Measurements from ENCODE around the gene HSD17B13. TPM values are rescaled to one million over a fixed set of nuclear protein-coding genes. Genes with fewer than 3 reads are reported as not detected.

HSD17B13 gene
- total RNA-seq, 2 donors from 2014 or later = 0.66 to 19.7 TPM

DNA sequence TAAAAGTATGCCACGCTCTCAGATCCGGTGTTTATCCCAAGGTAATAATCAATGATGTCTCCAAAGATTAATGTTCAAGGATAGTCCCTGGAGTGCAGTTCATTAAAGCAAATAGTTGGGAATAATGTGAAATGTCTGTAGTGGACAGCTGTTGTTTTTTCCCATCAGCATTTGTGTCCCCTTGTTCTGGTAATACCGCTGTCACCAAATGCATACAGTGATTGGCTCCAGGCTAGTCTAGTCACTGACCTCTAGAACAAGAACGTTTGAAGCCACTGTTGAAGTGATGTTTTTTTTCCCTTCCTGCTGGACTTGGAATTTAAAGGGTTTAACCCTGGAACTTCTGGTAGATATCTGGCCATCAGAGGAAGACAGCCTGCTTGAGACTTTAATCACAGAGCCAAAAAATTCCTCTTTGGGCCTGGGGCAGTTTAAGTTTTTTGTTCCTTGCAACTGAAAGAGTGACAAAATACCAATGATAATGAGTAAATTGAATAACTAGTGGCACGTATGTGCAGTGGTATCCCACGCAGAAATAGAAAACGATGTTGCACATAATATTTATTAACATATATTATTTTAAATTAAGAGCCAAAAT is 37.8 kb upstream of the HSD17B13 start:
- intact Hi-C loops (cut with DNase I) = no loop called here
- DNase-seq = peak in 2 of 4 donors; percentile 20 to 28
- H3K4me3 ChIP-seq = no peak overlapping the region
- ATAC-seq = peak; percentile 75
- TF ChIP-seq, protein P1, sequence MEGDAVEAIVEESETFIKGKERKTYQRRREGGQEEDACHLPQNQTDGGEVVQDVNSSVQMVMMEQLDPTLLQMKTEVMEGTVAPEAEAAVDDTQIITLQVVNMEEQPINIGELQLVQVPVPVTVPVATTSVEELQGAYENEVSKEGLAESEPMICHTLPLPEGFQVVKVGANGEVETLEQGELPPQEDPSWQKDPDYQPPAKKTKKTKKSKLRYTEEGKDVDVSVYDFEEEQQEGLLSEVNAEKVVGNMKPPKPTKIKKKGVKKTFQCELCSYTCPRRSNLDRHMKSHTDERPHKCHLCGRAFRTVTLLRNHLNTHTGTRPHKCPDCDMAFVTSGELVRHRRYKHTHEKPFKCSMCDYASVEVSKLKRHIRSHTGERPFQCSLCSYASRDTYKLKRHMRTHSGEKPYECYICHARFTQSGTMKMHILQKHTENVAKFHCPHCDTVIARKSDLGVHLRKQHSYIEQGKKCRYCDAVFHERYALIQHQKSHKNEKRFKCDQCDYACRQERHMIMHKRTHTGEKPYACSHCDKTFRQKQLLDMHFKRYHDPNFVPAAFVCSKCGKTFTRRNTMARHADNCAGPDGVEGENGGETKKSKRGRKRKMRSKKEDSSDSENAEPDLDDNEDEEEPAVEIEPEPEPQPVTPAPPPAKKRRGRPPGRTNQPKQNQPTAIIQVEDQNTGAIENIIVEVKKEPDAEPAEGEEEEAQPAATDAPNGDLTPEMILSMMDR (IDR thresholded peaks at IDR 0.05) = no peak
- no peak for TF ChIP-seq POLR2A (IDR thresholded peaks at IDR 0.05)
- no peaks in the 10 kb centered on the region for H3K9me3 ChIP-seq
- WGBS, 2 donors = 45 to 47% methylated on average over 7 of the region's 7 CpGs
- no peaks in the 10 kb centered on the region for H3K36me3 ChIP-seq (replicated peaks in 1 of 2; ENCODE audit: insufficient read depth in 1 of 2, low read depth in 2 of 2)
- peak overlapping the region in 1 of 4 donors; percentile 41 for H3K27ac ChIP-seq
- H3K27me3 ChIP-seq = no peaks in the 10 kb centered on the region
- peaks cover 69% of the 10 kb centered on the region for H3K4me1 ChIP-seq

DNA sequence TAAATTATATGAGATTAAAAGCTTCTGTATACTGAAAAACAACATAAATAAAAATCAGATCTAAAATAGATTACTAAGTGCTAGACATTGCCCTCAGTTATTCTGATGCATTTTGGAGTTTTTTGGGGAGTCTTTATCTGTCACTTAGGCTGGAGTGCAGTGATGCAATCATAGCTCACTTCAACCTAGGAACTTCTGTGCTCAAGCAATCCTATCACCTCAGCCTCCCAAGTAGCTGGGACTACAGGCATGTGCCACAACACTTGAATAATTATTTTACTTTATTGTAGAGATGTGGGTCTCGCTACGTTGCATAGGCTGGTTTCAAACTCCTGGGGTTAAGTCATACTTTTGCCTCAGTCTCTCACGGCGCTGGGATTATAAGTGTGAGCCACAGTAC is 36.6 kb upstream of the HSD17B13 start:
- Histone ChIP-seq H3K4me1 (peaks cover 72% of the 10 kb centered on the region), H3K9me3 (no peaks in the 10 kb centered on the region), H3K27ac (no peak overlapping the region), H3K4me3 (no peak overlapping the region), H3K27me3 (no peaks in the 10 kb centered on the region), H3K36me3 (replicated peaks in 1 of 2; ENCODE audit: insufficient read depth in 1 of 2, low read depth in 2 of 2) (no peaks in the 10 kb centered on the region)
- ATAC-seq (no peak), DNase-seq (no peak)
- 96 to 99% methylated on average over 4 of the region's 4 CpGs for WGBS, 2 donors
- no peak for TF ChIP-seq POLR2A (IDR thresholded peaks at IDR 0.05)
- TF ChIP-seq, protein P1 (IDR thresholded peaks at IDR 0.05) = no peak
- intact Hi-C loops (cut with DNase I) = no loop called here

DNA sequence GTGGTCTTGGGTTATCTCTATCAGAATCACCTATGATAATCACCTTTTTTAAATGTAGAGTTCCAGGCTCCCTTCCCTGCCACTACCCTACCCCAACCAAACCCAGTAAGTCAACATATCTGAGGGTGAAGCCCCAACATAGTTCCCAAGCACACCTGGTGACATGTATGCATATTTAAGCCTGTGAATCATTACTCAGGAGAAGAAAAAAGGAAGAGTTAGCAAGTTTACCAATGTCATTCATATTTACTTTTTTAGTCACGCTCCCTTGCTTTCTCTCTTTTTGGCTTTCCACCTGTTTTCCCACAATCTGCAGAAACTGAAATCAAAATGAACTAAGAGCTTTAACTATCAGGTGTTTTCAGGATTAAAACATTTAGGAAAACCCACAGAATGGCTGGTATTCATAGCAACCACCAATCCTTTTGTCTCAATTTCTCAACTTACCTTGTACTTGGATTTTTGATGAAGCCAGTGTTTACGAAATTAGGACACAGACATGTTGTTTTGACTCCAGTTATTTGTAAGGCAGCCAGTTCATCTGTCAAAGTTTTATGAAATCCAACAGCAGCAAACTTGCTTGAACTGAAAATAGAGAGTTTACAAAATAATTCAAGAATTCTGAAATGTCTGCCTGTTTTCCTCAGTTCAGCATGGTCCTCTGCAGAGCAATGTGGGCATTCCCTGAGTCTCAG is 34.3 kb upstream of the HSD17B13 start:
- intact Hi-C loops (cut with DNase I) = no loop called here

DNA sequence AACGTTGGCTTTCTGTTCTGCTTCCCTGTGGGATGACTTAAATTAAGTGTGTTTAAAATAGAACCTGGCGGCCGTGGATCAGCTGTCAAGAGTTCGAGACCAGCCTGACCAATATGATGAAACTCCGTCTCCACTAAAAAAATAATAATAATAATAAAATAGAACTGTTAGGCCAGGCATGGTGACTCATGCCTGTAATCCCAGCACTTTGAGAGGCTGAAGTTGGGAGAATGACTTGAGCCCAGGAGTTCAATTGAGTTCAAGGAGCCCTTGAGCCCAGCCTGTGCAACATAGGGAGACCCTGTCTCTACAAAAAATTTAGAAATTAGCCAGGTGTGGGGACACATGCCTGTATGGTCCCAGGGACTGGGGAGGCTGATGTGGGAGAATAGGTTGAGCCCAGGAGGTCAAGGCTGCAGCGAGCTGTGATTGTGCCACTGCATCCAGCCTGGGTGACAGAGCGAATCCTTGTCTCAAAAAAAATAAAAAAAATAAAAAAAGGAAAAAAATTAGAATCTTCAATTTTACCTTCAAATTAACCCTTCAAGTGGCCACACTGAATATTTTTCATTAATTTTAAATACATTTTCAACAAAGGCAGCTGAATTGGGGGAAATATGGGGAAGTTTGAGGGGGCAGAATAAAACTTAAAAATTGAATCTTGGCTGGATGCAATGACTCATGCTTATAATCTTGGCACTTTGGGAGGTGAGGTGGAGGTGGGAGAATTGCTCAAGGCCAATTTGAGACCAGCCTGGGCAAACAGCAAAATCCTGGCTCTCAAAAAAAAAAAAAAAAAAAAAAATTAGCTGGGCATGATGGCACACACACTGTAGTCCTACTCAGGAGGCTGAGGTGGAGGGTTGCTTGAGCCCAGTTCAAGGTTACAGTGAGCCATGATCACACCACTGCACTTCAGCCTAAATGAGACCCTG is 31.8 kb upstream of the HSD17B13 start:
- 52 to 70% methylated on average over 7 of the region's 7 CpGs for WGBS, 2 donors
- no peak for TF ChIP-seq POLR2A (IDR thresholded peaks at IDR 0.05)
- TF ChIP-seq, protein P1 (IDR thresholded peaks at IDR 0.05) = no peak
- DNase-seq (peak; percentile 31 to 62 (median 54)), ATAC-seq (peak; percentile 82)
- intact Hi-C loops (cut with DNase I) = no loop called here
- H3K4me1 ChIP-seq = peaks cover 50% of the 10 kb centered on the region
- H3K36me3 ChIP-seq (replicated peaks in 1 of 2; ENCODE audit: insufficient read depth in 1 of 2, low read depth in 2 of 2) = no peaks in the 10 kb centered on the region
- no peak overlapping the region for H3K4me3 ChIP-seq
- H3K27ac ChIP-seq = peak overlapping the region in 3 of 4 donors; percentile 54 to 76 (median 57)
- H3K27me3 ChIP-seq = no peaks in the 10 kb centered on the region
- H3K9me3 ChIP-seq = no peaks in the 10 kb centered on the region

More for the DNA sequence above, 34.3 kb upstream of the HSD17B13 start:
- DNase-seq (no peak), ATAC-seq (peak; percentile 17)
- no peak overlapping the region for H3K4me3 ChIP-seq
- H3K27me3 ChIP-seq = no peaks in the 10 kb centered on the region
- 34 to 55% methylated on average over 2 of the region's 2 CpGs for WGBS, 2 donors
- peak overlapping the region; percentile 17 to 41 (median 34) for H3K27ac ChIP-seq
- TF ChIP-seq, protein P1 (IDR thresholded peaks at IDR 0.05) = no peak
- TF ChIP-seq POLR2A (IDR thresholded peaks at IDR 0.05) = no peak
- no peaks in the 10 kb centered on the region for H3K9me3 ChIP-seq
- H3K4me1 ChIP-seq = peaks cover 69% of the 10 kb centered on the region
- H3K36me3 ChIP-seq (replicated peaks in 1 of 2; ENCODE audit: insufficient read depth in 1 of 2, low read depth in 2 of 2) = no peaks in the 10 kb centered on the region
